Measurements from ENCODE around the gene EFCAB6. TPM values are rescaled to one million over a fixed set of nuclear protein-coding genes. Genes with fewer than 3 reads are reported as not detected.

EFCAB6 gene
- total RNA-seq, 1 experiment from 2014 or later = 2.5 TPM

- Histone ChIP-seq H3K4me1 (replicated peaks; ENCODE audit: insufficient read depth) (no peaks in the 10 kb centered on the region), H3F3A (ENCODE audit: insufficient read depth, low read depth) (no peaks in the 10 kb centered on the region), H2AFZ (no peak overlapping the region), H3K9me3 (ENCODE audit: insufficient read depth, low read depth) (no peaks in the 10 kb centered on the region), H4K20me1 (ENCODE audit: insufficient read depth) (no peaks in the 10 kb centered on the region), H3K4me3 (no peak overlapping the region), H3K79me2 (ENCODE audit: low read depth) (no peaks in the 10 kb centered on the region), H3K4me2 (no peak overlapping the region), H3K36me3 (ENCODE audit: low read depth) (no peaks in the 10 kb centered on the region), H3K27me3 (ENCODE audit: insufficient read depth, low read depth) (peaks cover 98% of the 10 kb centered on the region), H3K9me2 (ENCODE audit: insufficient read depth) (no peaks in the 10 kb centered on the region), H3K27ac (no peak overlapping the region)
- no TSS peak for BruUV-seq (replicated peaks)
- DNase-seq = no peak
- TF ChIP-seq CTCF (conservative IDR thresholded peaks at IDR 0.05) = no peak
- TF ChIP-seq EZH2 (IDR thresholded peaks at IDR 0.05; ENCODE audit: low read depth) = no peak
- CTCF ChIA-PET = no interaction called here
- POLR2A ChIA-PET (ENCODE audit: unreplicated experiment) = no interaction called here
- intact Hi-C loops (cut with micrococcal nuclease; ENCODE audit: unreplicated experiment) = no loop called here
Observed at GRCh38 chr22:43543522-43544288, 268.4 kb downstream of the EFCAB6 start.

GRCh38 chr22:43542681-43543521, 269.2 kb downstream of the EFCAB6 start:
- Histone ChIP-seq H3K79me2 (ENCODE audit: low read depth) (no peaks in the 10 kb centered on the region), H3K36me3 (ENCODE audit: low read depth) (no peaks in the 10 kb centered on the region), H3K27me3 (ENCODE audit: insufficient read depth, low read depth) (peaks cover 100% of the 10 kb centered on the region), H2AFZ (no peak overlapping the region), H3F3A (ENCODE audit: insufficient read depth, low read depth) (no peaks in the 10 kb centered on the region), H3K4me1 (replicated peaks; ENCODE audit: insufficient read depth) (no peaks in the 10 kb centered on the region), H4K20me1 (ENCODE audit: insufficient read depth) (no peaks in the 10 kb centered on the region; the same call in 1 of the 2 replicates), H3K27ac (no peak overlapping the region), H3K9me2 (ENCODE audit: insufficient read depth) (no peaks in the 10 kb centered on the region), H3K4me2 (no peak overlapping the region), H3K4me3 (no peak overlapping the region), H3K9me3 (ENCODE audit: insufficient read depth, low read depth) (no peaks in the 10 kb centered on the region)
- intact Hi-C loops (cut with micrococcal nuclease; ENCODE audit: unreplicated experiment) = no loop called here
- BruUV-seq (replicated peaks) = no TSS peak
- TF ChIP-seq EZH2 (IDR thresholded peaks at IDR 0.05; ENCODE audit: low read depth) (no peak), CTCF (conservative IDR thresholded peaks at IDR 0.05) (no peak)
- POLR2A ChIA-PET (ENCODE audit: unreplicated experiment) = no interaction called here
- CTCF ChIA-PET = no interaction called here
- DNase-seq = no peak

DNA sequence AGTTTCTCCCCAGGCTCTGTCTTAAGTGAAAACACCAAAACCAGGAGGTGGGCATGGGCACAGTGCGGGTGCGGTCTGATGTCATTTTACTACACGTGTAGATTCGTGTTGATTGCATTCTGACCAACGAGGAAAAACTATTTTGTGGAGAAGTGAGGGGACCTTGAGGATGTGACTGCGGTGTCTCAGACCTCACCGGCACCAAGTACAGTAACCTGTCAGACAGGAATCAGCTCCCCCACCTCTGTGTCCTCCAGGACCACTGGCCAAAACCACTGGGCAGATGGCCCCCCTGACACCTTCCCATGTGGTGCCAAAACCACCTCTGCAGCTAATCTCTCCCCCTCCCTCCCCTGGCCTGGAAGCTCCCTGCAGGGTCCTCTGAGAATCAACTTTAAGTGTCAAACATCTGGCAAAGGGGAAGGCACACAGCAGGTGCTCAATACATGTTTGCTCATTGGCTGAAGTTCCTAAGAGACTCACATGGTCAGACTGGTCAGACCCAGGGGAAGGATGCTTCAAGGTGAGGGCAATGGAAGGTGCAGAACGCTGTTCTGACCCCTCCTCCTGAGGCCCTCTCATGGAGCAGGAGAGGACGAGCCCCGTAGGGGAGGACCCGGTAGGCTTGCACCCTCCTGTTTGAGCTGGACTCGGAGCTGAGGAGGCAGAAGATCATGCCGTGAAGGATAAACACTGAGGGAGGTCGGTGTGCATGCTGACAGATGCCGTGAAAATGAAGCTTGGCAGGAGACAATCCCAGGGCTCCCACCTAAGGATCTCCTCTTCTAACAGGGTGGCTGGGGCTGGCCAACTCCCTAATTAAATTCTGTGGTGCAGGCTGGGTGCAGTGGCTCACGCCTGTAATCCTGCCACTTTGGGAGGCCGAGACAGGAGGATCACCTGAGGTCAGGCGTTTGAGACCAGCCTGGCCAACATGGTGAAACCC, 270.4 kb downstream of the EFCAB6 start:
- POLR2A ChIA-PET (ENCODE audit: unreplicated experiment) = no interaction called here
- no peaks in the 10 kb centered on the region for H3F3A ChIP-seq (ENCODE audit: insufficient read depth, low read depth)
- no peak overlapping the region for H3K27ac ChIP-seq
- H3K79me2 ChIP-seq (ENCODE audit: low read depth) = no peaks in the 10 kb centered on the region
- TF ChIP-seq EZH2 (IDR thresholded peaks at IDR 0.05; ENCODE audit: low read depth) = no peak
- TF ChIP-seq CTCF (conservative IDR thresholded peaks at IDR 0.05) = no peak
- CTCF ChIA-PET = interaction anchor here (0.7 kb wide), 1 partner anchor 11 kb away, joined by 4 read pairs; no protein-coding TSS in a partner anchor
- no peak overlapping the region for H3K4me2 ChIP-seq
- H3K9me3 ChIP-seq (ENCODE audit: insufficient read depth, low read depth) = no peaks in the 10 kb centered on the region
- no peak for DNase-seq
- intact Hi-C loops (cut with micrococcal nuclease; ENCODE audit: unreplicated experiment) = no loop called here
- no peak overlapping the region for H2AFZ ChIP-seq
- H3K27me3 ChIP-seq (ENCODE audit: insufficient read depth, low read depth) = peaks cover 100% of the 10 kb centered on the region
- H3K4me1 ChIP-seq (replicated peaks; ENCODE audit: insufficient read depth) = no peaks in the 10 kb centered on the region
- H3K36me3 ChIP-seq (ENCODE audit: low read depth) = no peaks in the 10 kb centered on the region
- H3K9me2 ChIP-seq (ENCODE audit: insufficient read depth) = no peaks in the 10 kb centered on the region
- H3K4me3 ChIP-seq = no peak overlapping the region
- BruUV-seq (replicated peaks) = no TSS peak
- no peaks in the 10 kb centered on the region; the same call in 1 of the 2 replicates for H4K20me1 ChIP-seq (ENCODE audit: insufficient read depth)

Data from PC-9 (cell line).